ENCODE measurements around the gene RNF121. TPM values are rescaled to one million over a fixed set of nuclear protein-coding genes. Genes with fewer than 3 reads are reported as not detected.

RNF121 gene
- total RNA-seq, 1 donor: 22.9 TPM

- TF ChIP-seq CTCF (IDR thresholded peaks at IDR 0.05; ENCODE audit: insufficient read depth, low read length): no peak
- H3K4me3 ChIP-seq (ENCODE audit: low read depth, low read length): no peak overlapping the region
- DNase-seq (ENCODE audit: low read depth): no peak
These were observed 83.3 kb downstream of the RNF121 start for GRCh38 chr11:72012091-72012630.

GRCh38 chr11:72012897-72013721 lies 84.3 kb downstream of the RNF121 start:
- H3K4me3 ChIP-seq (ENCODE audit: low read depth, low read length): no peak overlapping the region
- TF ChIP-seq CTCF (IDR thresholded peaks at IDR 0.05; ENCODE audit: insufficient read depth, low read length): peak; percentile 40
- peak; percentile 97 for DNase-seq (ENCODE audit: low read depth)

- peak; percentile 73 for DNase-seq (ENCODE audit: low read depth)
- no peak for TF ChIP-seq CTCF (IDR thresholded peaks at IDR 0.05; ENCODE audit: insufficient read depth, low read length)
- no peak overlapping the region for H3K4me3 ChIP-seq (ENCODE audit: low read depth, low read length)
These were observed 85.2 kb downstream of the RNF121 start for GRCh38 chr11:72013765-72014711.

GRCh38 chr11:72014761-72015320 lies 86.0 kb downstream of the RNF121 start:
- no peak for TF ChIP-seq CTCF (IDR thresholded peaks at IDR 0.05; ENCODE audit: insufficient read depth, low read length)
- no peak for DNase-seq (ENCODE audit: low read depth)
- H3K4me3 ChIP-seq (ENCODE audit: low read depth, low read length): no peak overlapping the region

- no peak for DNase-seq (ENCODE audit: low read depth)
- TF ChIP-seq CTCF (IDR thresholded peaks at IDR 0.05; ENCODE audit: insufficient read depth, low read length): peak; percentile 37
- no peak overlapping the region for H3K4me3 ChIP-seq (ENCODE audit: low read depth, low read length)
These were observed 86.7 kb downstream of the RNF121 start for GRCh38 chr11:72015511-72016061.

- no peak for DNase-seq (ENCODE audit: low read depth)
These were observed 89.3 kb downstream of the RNF121 start for GRCh38 chr11:72018171-72018570.

More at GRCh38 chr11:72018171-72018570, 89.3 kb downstream of the RNF121 start:
- no peak overlapping the region for H3K4me3 ChIP-seq (ENCODE audit: low read depth, low read length)
- TF ChIP-seq CTCF (IDR thresholded peaks at IDR 0.05; ENCODE audit: insufficient read depth, low read length): no peak
